Urothelium cell line (cell line): Measurements from ENCODE around the gene STARD4.

Source experiments
- DNase-seq: peaks from one replicate; pipeline ENCODE4 v3.0.0; 2011; ENCODE audit warnings: low spot score, mixed read lengths
- FAIRE-seq: peaks from 2 replicates; lab custom pipeline; 2011; peaks lifted over from hg19 to GRCh38; lab: Jason Lieb, UNC

STARD4 gene

DNA sequence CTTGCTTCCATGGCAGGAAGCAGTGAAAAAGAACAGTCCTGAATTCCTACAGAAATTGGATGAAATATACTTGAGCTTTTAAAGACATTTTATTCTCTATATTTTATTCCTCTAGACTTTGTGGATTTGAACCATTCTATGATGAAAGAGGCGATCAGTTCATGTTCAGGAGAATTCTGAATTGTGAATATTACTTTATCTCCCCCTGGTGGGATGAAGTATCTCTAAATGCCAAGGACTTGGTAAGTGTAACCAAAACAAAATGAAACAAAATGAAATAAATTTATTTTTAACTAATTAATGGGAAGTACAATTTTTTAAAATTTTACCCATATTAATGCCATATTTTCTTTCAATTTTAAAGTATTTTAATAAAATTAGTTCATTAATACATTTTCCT lies 34.1 kb downstream of the STARD4 start:
- DNase-seq = no peak

DNA sequence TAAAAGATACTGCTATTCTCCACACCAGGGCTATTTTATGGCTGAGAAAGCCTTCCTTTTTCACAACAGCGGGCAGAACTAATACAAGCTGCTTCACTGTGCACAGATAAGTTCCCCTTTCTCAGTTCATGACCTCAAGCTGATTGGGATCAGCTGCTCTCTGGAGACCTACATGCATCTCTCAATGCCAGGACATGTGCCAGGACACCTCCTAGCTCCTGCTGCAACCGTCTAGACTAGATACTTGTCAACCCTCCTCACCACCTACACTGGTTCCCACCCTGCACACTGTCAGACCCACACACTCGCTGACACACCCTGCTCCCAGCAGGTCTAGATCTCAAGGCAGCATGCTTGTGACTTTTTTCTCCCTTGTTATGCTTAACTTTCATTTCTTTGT lies 39.8 kb downstream of the STARD4 start:
- DNase-seq (no peak), FAIRE-seq (no peak)

More for the DNA sequence above, 34.1 kb downstream of the STARD4 start:
- no peak for FAIRE-seq

DNA sequence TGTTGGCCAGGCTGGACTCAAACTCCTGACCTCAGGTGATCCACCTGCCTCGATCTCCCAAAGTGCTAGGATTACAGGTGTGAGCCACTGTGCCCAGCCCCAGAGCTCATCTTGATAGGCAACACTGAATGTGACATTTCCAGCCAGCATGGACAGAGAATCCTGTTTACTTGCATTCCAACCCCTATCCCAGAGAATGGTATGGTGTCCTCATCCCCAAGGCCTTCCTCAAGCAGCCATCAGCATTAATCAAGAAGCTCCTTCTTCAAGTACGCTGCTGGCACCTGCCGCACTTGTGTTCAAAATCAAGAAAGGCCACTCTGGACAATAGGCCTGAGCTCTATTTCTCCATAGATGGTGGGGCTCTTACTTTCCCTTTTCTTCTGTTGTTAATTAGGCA lies 40.2 kb downstream of the STARD4 start:
- FAIRE-seq (no peak), DNase-seq (no peak)

DNA sequence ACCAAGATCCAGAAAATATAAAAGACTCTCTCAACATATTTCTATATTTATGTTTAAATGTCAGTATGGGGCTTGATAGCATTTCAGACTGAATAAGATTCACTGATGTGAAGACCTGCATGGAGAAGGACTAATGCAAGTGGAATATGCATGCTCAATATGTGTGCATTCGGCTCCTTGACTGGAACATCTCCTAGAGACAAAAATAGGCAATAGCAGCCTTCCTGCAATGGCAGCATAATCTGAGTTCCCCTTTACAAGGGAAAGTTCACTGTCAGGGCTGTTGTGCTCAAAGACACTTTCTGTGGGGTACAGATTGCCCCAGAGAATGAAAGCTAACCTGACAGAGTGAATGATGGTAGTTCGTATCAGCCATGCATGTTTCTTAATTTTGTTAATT lies 42.4 kb downstream of the STARD4 start:
- no peak for FAIRE-seq
- DNase-seq = no peak

DNA sequence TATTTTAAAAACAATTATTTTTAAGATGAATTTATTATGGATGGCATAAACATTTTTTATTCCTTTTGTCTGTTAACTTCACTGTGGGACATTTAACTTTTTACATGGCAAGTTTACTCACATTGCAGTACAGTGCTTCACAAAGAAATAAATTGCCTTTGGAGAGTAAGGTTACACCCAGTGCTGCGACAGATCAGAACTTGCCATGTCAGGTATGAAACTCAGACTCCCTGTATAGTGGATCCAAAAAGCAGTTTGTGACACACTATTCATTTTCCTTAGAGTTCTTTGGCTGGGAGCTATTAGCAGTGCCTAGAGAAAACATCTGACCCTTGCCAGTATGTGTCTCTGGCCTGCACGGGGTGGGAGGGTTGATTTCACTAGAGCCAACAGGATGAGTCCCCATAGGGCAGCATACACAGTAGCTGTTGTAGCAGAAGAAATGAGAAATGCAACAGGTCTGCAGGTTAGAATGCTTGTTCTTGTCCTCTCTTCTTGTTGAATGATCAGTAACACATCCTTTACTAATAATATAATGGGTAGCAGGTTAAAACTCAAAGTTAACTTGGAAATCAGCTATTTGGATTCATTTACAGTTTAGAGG lies 42.9 kb downstream of the STARD4 start:
- DNase-seq (no peak), FAIRE-seq (no peak)

DNA sequence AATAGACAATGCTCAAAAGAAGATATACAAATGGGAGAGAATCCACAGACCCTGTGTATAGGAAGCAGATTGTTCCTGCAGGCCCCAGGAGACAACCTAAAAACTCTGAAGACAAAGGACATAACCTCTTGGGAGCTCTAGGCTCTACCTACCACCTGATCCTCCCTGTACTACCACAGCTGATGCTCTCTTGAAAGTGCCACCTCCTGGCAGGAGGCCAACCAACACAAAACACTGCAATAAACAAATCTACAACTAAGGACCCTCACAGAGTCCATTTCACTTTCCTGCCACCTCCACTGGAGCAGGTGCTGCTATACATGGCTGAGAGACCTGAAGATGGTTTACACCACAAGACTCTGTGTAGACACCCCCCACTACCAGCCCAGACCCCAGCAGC lies 49.0 kb downstream of the STARD4 start:
- no peak for DNase-seq
- FAIRE-seq = no peak

DNA sequence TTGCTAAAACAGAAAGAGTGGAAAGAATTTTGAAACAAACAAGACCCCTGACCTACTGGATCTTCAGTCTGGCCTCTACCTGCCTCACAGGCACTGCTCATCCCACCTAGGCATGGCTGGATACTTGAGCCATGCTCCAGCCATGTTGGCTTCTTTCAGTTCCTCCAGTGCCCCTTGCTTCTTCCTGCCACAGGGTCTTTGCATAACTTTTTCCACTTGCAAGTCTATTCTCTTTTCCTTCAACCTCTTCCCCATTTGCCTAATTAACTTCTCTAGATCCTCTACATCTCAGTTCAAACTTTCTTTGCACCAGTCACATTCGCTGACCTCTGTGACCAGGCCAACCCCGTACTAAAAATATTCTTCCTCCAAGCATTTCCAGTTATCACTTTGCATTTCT lies 50.4 kb downstream of the STARD4 start:
- DNase-seq (no peak), FAIRE-seq (no peak)

DNA sequence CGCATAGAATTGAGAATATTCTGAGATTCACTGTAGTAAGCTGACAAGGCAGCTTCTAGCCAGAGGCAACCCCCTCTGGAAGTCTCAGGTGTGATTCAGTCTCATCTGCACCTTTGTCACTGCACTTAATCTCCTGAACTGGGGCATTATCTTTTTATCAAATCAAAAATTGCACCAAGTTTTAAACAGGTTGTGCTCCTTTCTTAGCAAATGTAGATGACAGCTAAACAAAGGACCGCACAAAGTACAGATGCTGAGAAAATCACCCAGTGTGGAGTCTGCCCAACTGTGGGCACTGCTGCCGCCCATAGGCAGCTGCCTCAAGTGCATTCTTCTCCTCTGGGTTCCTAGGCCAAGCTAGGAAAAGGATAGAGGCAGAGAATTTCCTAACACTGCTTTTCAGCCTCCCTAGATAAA lies 51.1 kb downstream of the STARD4 start:
- FAIRE-seq (no peak), DNase-seq (no peak)

DNA sequence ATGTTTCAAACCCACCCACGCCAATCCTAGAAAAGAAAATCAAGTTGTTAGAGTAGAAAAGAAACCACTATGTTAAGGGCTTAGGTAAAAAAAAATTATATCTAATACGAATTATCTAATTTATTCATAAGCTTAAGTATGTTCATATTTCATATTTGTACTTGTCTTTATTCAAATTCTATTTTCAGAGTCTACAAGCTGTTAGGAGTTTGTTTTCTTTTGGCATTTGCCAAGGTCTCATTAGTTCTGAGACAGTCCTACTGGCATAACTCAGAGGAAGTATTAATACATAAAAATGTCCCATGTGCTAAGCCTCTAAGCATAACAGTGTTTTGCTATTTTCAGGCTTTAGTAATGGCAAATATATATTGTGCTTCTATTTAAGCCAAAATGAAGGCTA lies 57.6 kb downstream of the STARD4 start:
- no peak for DNase-seq
- FAIRE-seq = no peak

DNA sequence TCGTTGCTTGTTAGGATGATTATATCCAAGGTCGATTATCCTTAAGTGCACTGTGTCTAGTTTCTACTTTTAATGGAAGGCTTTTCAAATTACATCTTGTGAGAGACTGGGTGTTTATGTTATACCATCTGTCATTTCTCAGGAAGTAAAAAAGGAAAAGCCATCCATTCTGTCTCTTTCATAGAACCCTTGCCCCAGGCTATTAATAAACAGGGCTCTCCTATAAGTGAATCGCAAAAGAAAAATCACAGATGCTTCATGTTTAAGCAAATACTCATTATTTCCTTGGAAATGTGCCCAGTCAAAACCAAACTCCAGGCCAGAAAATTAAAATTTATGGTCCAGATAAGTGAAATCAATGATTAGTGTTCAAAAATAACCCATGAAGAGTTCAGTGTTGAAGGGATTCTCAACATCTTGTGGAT lies 58.1 kb downstream of the STARD4 start:
- DNase-seq = no peak
- FAIRE-seq = no peak

DNA sequence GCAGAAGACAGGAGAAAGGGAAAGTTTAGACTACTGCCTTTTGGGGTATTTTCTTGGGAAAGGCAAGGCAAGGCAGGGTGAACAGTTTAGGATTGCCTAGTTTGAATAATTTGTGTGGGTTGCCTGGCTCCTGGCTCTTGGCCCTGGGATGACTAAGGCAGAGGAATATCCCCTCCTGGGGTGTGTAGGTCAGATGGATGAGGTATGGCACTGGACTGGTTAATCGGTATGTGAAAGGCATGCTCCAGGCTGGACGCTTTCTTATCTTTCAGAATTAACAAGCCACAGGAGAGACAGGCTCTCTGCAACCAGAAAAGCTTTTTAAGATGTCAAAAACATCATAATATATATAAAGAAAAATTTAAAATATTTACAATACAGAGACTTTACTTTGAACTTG lies 58.6 kb downstream of the STARD4 start:
- DNase-seq = no peak
- FAIRE-seq = no peak

DNA sequence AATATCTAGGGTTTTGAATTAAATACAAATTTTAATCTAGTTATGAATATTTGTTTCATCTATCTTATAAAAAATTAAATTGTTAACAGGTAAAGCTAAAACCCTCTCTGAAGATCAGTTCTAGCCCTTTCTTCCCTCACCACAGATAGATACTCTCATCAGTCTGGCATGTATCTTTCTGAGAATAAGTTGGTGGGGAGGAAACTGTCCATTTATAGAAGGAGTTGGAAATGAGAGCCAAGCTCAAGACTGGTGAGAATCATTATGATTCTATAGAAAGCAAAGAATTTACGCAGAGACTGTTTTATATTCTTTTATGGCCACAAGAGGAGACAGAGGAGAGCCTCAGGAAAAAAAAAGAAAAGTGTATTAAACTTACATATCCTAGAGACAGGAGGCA lies 59.0 kb downstream of the STARD4 start:
- DNase-seq (no peak), FAIRE-seq (no peak)

DNA sequence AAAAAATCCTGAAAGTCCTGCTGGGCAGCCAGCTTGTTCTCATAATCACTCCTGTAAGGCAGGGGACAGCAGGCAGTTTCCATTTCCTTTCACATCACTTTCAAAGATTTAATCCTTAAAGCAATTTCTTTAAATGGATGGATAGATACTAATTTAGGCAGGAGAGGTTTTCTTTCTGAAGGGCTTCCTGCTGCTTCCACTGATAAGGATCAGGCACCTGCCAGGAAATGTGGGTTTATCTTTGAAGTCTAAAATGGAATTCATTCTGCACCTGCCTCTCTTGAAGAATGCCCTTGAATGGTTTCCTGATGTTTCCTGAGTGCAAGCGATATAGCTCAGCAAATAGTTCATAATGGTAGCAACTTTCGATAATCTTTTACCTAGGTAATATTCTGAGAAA lies 64.5 kb downstream of the STARD4 start:
- DNase-seq = no peak

DNA sequence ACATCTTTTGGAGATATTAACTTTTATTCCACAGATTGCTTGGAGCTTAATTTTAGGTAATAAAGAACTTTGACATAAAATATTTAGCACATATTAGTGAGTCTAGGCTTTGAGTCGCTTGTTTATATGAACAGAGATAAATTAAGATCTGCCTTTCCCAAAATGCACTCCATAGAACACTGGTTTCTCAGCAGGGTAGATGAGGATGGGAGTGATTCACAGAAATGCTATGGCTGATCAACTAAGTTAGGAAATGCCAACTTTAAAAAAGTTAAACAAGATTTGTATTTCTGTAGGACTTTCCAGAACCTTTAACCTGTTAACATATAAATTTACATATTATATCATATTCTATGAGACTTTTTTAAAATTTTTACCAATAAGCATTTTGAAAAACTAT lies 65.2 kb downstream of the STARD4 start:
- DNase-seq (no peak), FAIRE-seq (no peak)

More for the DNA sequence above, 64.5 kb downstream of the STARD4 start:
- FAIRE-seq = no peak
